Measurements from ENCODE around the gene SMARCB1.

Gene SMARCB1

GRCh38 chr22:23780146-23780748 lies 6.5 kb upstream of the SMARCB1 start:
- no peak for DNase-seq (ENCODE audit: low read depth in 2 of 3, low spot score in 2 of 3)

GRCh38 chr22:23781065-23781464 lies 5.7 kb upstream of the SMARCB1 start:
- no peak for DNase-seq (ENCODE audit: low read depth in 2 of 3, low spot score in 2 of 3)

- DNase-seq (ENCODE audit: low read depth in 2 of 3, low spot score in 2 of 3): no peak
Measured at GRCh38 chr22:23781511-23782183, 5.1 kb upstream of the SMARCB1 start.

- no peak for DNase-seq (ENCODE audit: low read depth in 2 of 3, low spot score in 2 of 3)
Measured at GRCh38 chr22:23782252-23782651, 4.5 kb upstream of the SMARCB1 start.

- no peak for DNase-seq (ENCODE audit: low read depth in 2 of 3, low spot score in 2 of 3)
Measured at GRCh38 chr22:23782703-23783102, 4.1 kb upstream of the SMARCB1 start.

GRCh38 chr22:23783265-23784150 lies 3.3 kb upstream of the SMARCB1 start:
- no peak for DNase-seq (ENCODE audit: low read depth in 2 of 3, low spot score in 2 of 3)

- DNase-seq (ENCODE audit: low read depth in 2 of 3, low spot score in 2 of 3): no peak
Measured at GRCh38 chr22:23784215-23784732, 2.5 kb upstream of the SMARCB1 start.

GRCh38 chr22:23786261-23786710 lies 480 bp upstream of the SMARCB1 start:
- no peak for DNase-seq (ENCODE audit: low read depth in 2 of 3, low spot score in 2 of 3)

- DNase-seq (ENCODE audit: low read depth in 2 of 3, low spot score in 2 of 3): no peak
Measured at GRCh38 chr22:23787600-23787896, 782 bp downstream of the SMARCB1 start.

GRCh38 chr22:23787910-23788309 lies 1.1 kb downstream of the SMARCB1 start:
- DNase-seq (ENCODE audit: low read depth in 2 of 3, low spot score in 2 of 3): no peak

GRCh38 chr22:23789121-23789520 lies 2.4 kb downstream of the SMARCB1 start:
- no peak for DNase-seq (ENCODE audit: low read depth in 2 of 3, low spot score in 2 of 3)

- DNase-seq (ENCODE audit: low read depth in 2 of 3, low spot score in 2 of 3): no peak
Measured at GRCh38 chr22:23789638-23790037, 2.9 kb downstream of the SMARCB1 start.

GRCh38 chr22:23790819-23791737 lies 4.3 kb downstream of the SMARCB1 start:
- no peak for DNase-seq (ENCODE audit: low read depth in 2 of 3, low spot score in 2 of 3)

- DNase-seq (ENCODE audit: low read depth in 2 of 3, low spot score in 2 of 3): no peak
Measured at GRCh38 chr22:23791738-23792645, 5.2 kb downstream of the SMARCB1 start.

- DNase-seq (ENCODE audit: low read depth in 2 of 3, low spot score in 2 of 3): no peak
Measured at GRCh38 chr22:23793326-23793725, 6.6 kb downstream of the SMARCB1 start.

- no peak for DNase-seq (ENCODE audit: low read depth in 2 of 3, low spot score in 2 of 3)
Measured at GRCh38 chr22:23796461-23796860, 9.7 kb downstream of the SMARCB1 start.

- no peak for DNase-seq (ENCODE audit: low read depth in 2 of 3, low spot score in 2 of 3)
Measured at GRCh38 chr22:23800297-23801237, 13.8 kb downstream of the SMARCB1 start.

GRCh38 chr22:23801238-23801821 lies 14.6 kb downstream of the SMARCB1 start:
- DNase-seq (ENCODE audit: low read depth in 2 of 3, low spot score in 2 of 3): no peak
